Measurements from ENCODE around the gene ADGRD2.

ADGRD2 gene

GRCh38 chr9:124511891-124512805 lies 61.9 kb downstream of the ADGRD2 start:
- no peak for DNase-seq (ENCODE audit: low read depth)

- no peak for DNase-seq (ENCODE audit: low read depth)
Measured at GRCh38 chr9:124512806-124513204, 62.6 kb downstream of the ADGRD2 start.

GRCh38 chr9:124513376-124513994 lies 63.2 kb downstream of the ADGRD2 start:
- no peak for DNase-seq (ENCODE audit: low read depth)

- no peak for DNase-seq (ENCODE audit: low read depth)
Measured at GRCh38 chr9:124514125-124514524, 63.9 kb downstream of the ADGRD2 start.

- no peak for DNase-seq (ENCODE audit: low read depth)
Measured at GRCh38 chr9:124514874-124515273, 64.6 kb downstream of the ADGRD2 start.

GRCh38 chr9:124517600-124517999 lies 67.3 kb downstream of the ADGRD2 start:
- no peak for DNase-seq (ENCODE audit: low read depth)

GRCh38 chr9:124518116-124518515 lies 67.9 kb downstream of the ADGRD2 start:
- DNase-seq (ENCODE audit: low read depth), result no peak

- no peak for DNase-seq (ENCODE audit: low read depth)
Measured at GRCh38 chr9:124520206-124520596, 70.0 kb downstream of the ADGRD2 start.

- no peak for DNase-seq (ENCODE audit: low read depth)
Measured at GRCh38 chr9:124521142-124521541, 70.9 kb downstream of the ADGRD2 start.

GRCh38 chr9:124522121-124523098 lies 72.2 kb downstream of the ADGRD2 start:
- DNase-seq (ENCODE audit: low read depth), result no peak

GRCh38 chr9:124526174-124526573 lies 75.9 kb downstream of the ADGRD2 start:
- no peak for DNase-seq (ENCODE audit: low read depth)

- no peak for DNase-seq (ENCODE audit: low read depth)
Measured at GRCh38 chr9:124527781-124528180, 77.5 kb downstream of the ADGRD2 start.
